GM12864 (cell line): ENCODE data around the gene KCNJ9.
A peak's percentile ranks its signal among the peaks of the same experiment; 100 is the strongest.
"Not testable (repeated sequence)": the region's sequence is repeated elsewhere in the genome, so short reads cannot be mapped to it uniquely, and the experiment has no call there.

Experiments used
- DNase-seq: peaks from one replicate; pipeline ENCODE4 v3.0.0-alpha.2; 2011; ENCODE audit warnings: low read depth
- H3K4me3 ChIP-seq: 2 replicates; pipeline ENCODE4 v1.5.1; 2011; ENCODE audit warnings: mild to moderate bottlenecking, low read depth, low read length, control low read depth
- TF ChIP-seq, protein P1 (sequence below): IDR thresholded peaks from 2 replicates; pipeline ENCODE4 v1.5.1; 2011; ENCODE audit warnings: low read depth, mild to moderate bottlenecking, moderate library complexity, low read length, control low read depth, inconsistent platforms; ENCODE audit errors: missing control alignments

Gene KCNJ9

DNA sequence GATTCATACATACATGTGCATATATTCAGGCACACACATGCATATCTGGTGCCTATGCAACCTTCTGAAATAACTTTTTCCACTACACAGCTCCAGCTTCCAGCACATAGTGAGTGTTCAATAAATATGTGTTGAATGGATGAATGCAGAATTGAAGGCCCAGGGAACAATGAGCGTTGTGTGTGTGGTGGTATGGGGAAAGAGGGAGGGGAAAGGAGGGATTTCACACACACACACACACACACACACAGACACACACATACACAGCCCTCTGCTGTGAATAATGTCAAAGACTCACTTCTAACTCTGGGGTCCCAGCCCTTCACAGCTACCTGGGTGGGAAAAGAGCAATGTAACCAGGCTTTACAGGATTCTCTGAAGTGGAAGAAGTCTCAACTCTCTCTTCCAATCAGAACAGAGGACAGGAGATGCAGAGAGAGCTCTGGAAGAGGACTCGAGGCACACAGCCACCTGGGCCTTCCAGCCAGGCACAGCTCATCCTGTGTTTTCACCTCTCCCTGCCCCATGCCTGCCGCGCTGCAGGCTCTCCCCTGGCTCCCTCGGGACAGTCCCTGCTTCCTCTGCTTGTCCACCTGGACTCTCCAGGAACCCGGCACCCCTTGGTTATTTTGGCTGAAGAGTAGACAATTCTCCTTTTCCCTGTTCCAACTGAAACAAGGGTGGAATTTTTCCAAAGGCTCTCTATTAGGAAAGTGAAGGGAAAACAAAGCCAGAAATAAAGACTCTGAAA, 22.5 kb downstream of the KCNJ9 start:
- TF ChIP-seq, protein P1, sequence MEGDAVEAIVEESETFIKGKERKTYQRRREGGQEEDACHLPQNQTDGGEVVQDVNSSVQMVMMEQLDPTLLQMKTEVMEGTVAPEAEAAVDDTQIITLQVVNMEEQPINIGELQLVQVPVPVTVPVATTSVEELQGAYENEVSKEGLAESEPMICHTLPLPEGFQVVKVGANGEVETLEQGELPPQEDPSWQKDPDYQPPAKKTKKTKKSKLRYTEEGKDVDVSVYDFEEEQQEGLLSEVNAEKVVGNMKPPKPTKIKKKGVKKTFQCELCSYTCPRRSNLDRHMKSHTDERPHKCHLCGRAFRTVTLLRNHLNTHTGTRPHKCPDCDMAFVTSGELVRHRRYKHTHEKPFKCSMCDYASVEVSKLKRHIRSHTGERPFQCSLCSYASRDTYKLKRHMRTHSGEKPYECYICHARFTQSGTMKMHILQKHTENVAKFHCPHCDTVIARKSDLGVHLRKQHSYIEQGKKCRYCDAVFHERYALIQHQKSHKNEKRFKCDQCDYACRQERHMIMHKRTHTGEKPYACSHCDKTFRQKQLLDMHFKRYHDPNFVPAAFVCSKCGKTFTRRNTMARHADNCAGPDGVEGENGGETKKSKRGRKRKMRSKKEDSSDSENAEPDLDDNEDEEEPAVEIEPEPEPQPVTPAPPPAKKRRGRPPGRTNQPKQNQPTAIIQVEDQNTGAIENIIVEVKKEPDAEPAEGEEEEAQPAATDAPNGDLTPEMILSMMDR: no peak
- DNase-seq: no peak
- H3K4me3 ChIP-seq: no peak overlapping the region

DNA sequence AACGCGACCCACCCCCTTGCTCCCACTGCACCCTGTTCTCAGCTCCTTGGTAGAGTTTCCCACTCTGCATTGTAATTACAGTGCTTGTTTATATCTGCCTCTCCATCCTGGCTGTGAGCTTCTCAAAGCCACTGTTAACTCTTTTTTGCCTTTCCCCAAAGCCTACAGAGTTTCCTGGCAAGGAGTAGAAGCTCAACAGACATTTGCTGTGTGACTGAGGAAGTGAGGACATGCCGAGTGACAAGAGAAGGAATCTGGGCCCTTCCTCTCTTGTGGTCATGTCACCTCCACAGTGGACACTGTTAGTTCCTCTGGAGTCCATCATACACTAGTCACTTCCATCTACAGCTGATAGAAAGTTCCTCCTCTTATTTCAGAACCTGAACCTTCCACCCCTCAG, 23.1 kb downstream of the KCNJ9 start:
- no peak for DNase-seq
- H3K4me3 ChIP-seq: no peak overlapping the region
- TF ChIP-seq, protein P1: no peak

DNA sequence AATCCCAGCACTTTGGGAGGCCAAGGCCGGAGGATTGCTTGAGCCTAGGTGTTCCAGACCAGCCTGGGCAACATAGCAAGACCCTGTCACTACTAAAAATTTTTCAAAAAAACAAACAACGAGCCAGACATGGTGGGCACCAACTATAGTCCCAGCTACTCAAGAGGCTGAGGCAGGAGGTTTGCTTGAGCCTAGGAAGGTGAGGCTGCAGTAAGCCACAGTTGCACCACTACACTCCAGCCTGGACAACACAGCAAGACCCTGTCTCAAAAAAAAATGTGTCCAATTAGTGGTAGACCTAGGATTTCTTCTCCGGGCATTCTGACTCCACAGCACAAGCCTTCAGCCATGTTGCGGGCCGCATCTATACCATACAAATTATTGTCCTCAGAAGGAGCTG, 23.8 kb downstream of the KCNJ9 start:
- no peak overlapping the region for H3K4me3 ChIP-seq
- no peak for DNase-seq
- TF ChIP-seq, protein P1: no peak

DNA sequence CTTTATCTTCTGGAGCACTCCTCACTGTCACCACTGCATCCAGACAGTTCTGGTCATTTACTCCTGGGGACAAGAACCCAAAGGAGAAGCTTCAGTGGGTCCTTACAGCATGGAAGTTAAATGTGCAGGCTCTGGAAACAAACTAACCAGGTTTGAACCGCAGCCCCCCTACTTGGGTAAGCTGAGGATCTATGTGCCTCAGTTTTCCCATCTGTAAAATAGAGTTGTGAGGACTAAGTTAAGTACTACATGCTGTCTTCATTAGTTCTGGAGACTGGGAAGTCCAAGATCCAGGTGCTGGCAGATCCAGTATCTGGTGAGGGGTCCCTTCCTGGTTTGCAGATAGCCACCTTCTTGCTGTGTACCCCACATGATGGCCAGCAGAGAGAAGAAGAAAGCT, 26.2 kb downstream of the KCNJ9 start:
- H3K4me3 ChIP-seq: no peak overlapping the region
- DNase-seq: no peak
- TF ChIP-seq, protein P1: no peak

DNA sequence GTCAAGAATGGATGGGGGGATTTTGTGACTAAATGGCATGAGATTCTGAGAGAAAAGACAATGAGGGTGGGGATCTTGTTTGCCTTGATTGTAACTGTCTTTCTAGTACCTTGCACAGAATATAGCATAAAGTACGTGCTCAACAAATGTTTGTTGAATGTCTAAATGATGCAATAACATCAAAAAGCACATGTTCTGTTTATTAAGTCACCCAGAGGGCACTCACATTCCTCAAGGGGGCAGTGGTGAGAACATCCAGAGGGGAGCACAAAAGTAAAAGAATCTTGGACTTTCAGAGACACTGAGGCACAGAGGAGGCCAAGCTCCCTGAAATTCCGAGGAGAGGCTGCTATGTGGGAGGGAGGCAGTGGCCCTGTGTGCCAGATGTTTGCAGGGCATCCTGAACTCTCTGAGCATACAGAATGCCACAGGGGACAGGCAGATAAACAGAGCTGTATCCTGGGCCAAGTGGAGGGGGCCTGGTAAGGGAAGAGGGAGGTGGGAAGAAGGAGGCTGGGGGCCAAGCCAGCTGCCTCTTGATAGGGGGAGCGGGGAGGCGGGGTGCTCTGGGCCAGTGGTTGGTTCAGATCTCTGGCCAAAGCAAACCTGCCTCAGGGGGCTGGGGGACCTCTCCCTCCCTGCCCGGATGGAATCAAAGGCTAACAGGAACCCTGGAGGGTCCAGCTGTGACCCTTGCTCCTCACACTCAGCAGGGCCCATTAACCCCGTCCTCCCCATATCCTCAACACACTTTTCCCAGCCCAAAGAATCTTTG, 27.7 kb downstream of the KCNJ9 start:
- TF ChIP-seq, protein P1: peak; percentile 67
- no peak for DNase-seq
- H3K4me3 ChIP-seq: no peak overlapping the region

DNA sequence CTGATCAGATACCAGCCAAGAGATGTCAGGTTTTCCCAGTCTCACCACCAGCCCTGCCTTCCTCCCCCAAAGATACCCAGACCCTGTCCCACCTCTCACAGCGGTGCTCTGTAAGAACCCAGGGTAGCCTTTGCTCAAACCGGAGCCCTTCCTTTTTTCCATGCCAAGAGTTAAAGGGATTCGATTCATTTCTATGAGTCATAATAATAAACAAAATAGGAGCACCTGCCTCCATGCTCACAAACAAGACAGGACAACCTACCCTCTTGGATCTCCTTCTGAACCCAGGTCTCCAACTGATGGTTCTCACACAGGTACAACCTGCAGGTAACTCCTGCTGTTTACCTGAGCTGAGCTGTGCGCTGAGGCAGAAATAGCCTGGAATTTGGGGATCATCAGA, 28.3 kb downstream of the KCNJ9 start:
- DNase-seq: no peak
- TF ChIP-seq, protein P1: no peak
- no peak overlapping the region for H3K4me3 ChIP-seq

DNA sequence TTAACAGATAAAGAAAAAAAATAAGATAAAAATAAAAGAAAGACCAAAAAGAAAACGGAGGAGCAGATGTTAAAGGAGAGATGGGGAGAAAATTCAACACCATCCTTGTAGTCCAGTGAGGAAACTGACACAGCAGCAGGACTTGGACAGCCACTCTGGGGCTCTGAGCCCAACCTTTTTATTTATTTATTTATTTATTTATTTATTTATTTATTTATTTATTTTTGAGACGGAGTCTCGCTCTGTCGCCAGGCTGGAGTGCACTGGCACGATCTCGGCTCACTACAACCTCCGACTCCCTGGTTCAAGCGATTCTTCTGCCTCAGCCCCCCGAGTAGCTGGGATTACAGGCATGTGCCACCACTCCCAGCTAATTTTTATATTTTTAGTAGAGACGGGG, 30.1 kb downstream of the KCNJ9 start:
- not testable (repeated sequence) for H3K4me3 ChIP-seq, DNase-seq
